Hypothalamus (tissue), 51 donors: ENCODE results near the gene TTC28.
"Not testable (repeated sequence)": the region's sequence is repeated elsewhere in the genome, so short reads cannot be mapped to it uniquely, and the experiment has no call there.

ENCODE experiments used
- DNase-seq, 51 donors: peaks; one replicate each; lab custom pipeline; 2025; lab: John Stamatoyannopoulos, UW

The TTC28 gene

GRCh38 chr22:28171712-28172111 lies 507.9 kb downstream of the TTC28 start:
- DNase-seq: no peak

- peak in 2 of 51 donors; percentile 11 for DNase-seq
These were observed 508.5 kb downstream of the TTC28 start for GRCh38 chr22:28171115-28171514.

- DNase-seq: not testable (repeated sequence)
These were observed 510.3 kb downstream of the TTC28 start for GRCh38 chr22:28169314-28169713.

- no peak for DNase-seq
These were observed 523.8 kb downstream of the TTC28 start for GRCh38 chr22:28155808-28156207.

- no peak for DNase-seq
These were observed 524.8 kb downstream of the TTC28 start for GRCh38 chr22:28154861-28155260.

GRCh38 chr22:28151151-28151816 lies 528.4 kb downstream of the TTC28 start:
- no peak for DNase-seq

- no peak for DNase-seq
These were observed 530.7 kb downstream of the TTC28 start for GRCh38 chr22:28148816-28149465.

- DNase-seq: no peak
These were observed 532.2 kb downstream of the TTC28 start for GRCh38 chr22:28147401-28147800.

GRCh38 chr22:28146401-28147314 lies 533.0 kb downstream of the TTC28 start:
- peak in 2 of 51 donors; percentile 12 to 36 for DNase-seq

- DNase-seq: no peak
These were observed 535.5 kb downstream of the TTC28 start for GRCh38 chr22:28143961-28144745.

- no peak for DNase-seq
These were observed 536.3 kb downstream of the TTC28 start for GRCh38 chr22:28143241-28143865.

- DNase-seq: no peak
These were observed 537.2 kb downstream of the TTC28 start for GRCh38 chr22:28142361-28142961.

- DNase-seq: no peak
These were observed 538.0 kb downstream of the TTC28 start for GRCh38 chr22:28141614-28142013.

GRCh38 chr22:28139961-28140360 lies 539.7 kb downstream of the TTC28 start:
- no peak for DNase-seq

- DNase-seq: no peak
These were observed 540.1 kb downstream of the TTC28 start for GRCh38 chr22:28139516-28139915.

GRCh38 chr22:28137036-28137435 lies 542.6 kb downstream of the TTC28 start:
- no peak for DNase-seq

GRCh38 chr22:28132466-28132865 lies 547.2 kb downstream of the TTC28 start:
- no peak for DNase-seq

- no peak for DNase-seq
These were observed 550.2 kb downstream of the TTC28 start for GRCh38 chr22:28129319-28129962.

- DNase-seq: no peak
These were observed 550.8 kb downstream of the TTC28 start for GRCh38 chr22:28128827-28129226.
